22Rv1 (cell line): ENCODE data around the gene TLE6.

Experiments
- H3K27ac ChIP-seq: fragments of 450-650 bp; 2 replicates; pipeline ENCODE4 v1.5.1; 2017
- CTCF ChIP-seq: fragments of 450-650 bp; IDR thresholded peaks from 2 replicates; pipeline ENCODE4 v1.5.1; 2017; ENCODE audit warnings: mild to moderate bottlenecking
- ZFX ChIP-seq: fragments of 450-650 bp; IDR thresholded peaks from 2 replicates; pipeline ENCODE4 v1.6.1; 2017; ENCODE audit warnings: antibody characterized with exemption, borderline replicate concordance

The TLE6 gene

GRCh38 chr19:2977746-2978138, 378 bp downstream of the TLE6 start:
- TF ChIP-seq ZFX: no peak
- TF ChIP-seq CTCF: no peak
- peak overlapping the region; percentile 47; the same call in 1 of the 2 replicates for H3K27ac ChIP-seq

GRCh38 chr19:2978166-2978767, 903 bp downstream of the TLE6 start:
- TF ChIP-seq CTCF (no peak), ZFX (no peak)
- 0 out of 2 replicates have a peak overlapping the region, but pooled peaks have one; percentile 47 for H3K27ac ChIP-seq

- TF ChIP-seq ZFX (no peak), CTCF (no peak)
Measured at GRCh38 chr19:2978772-2979171, 1.4 kb downstream of the TLE6 start.

GRCh38 chr19:2981898-2982297, 4.5 kb downstream of the TLE6 start:
- TF ChIP-seq CTCF (no peak), ZFX (no peak)
- H3K27ac ChIP-seq: no peak overlapping the region

More at GRCh38 chr19:2978772-2979171, 1.4 kb downstream of the TLE6 start:
- H3K27ac ChIP-seq: no peak overlapping the region

- TF ChIP-seq ZFX (no peak), CTCF (no peak)
Measured at GRCh38 chr19:2982561-2982960, 5.2 kb downstream of the TLE6 start.

GRCh38 chr19:2982983-2983350, 5.6 kb downstream of the TLE6 start:
- TF ChIP-seq CTCF (no peak), ZFX (no peak)
- H3K27ac ChIP-seq: no peak overlapping the region

More at GRCh38 chr19:2982561-2982960, 5.2 kb downstream of the TLE6 start:
- no peak overlapping the region for H3K27ac ChIP-seq

GRCh38 chr19:2983351-2984214, 6.2 kb downstream of the TLE6 start:
- TF ChIP-seq ZFX: no peak
- TF ChIP-seq CTCF: no peak
- H3K27ac ChIP-seq: no peak overlapping the region
